Neural cell (in vitro differentiated cells): Measurements from ENCODE around the gene MMP7. TPM values are rescaled to one million over a fixed set of nuclear protein-coding genes. Genes with fewer than 3 reads are reported as not detected.

Source experiments
- H2AFZ ChIP-seq: fragments of 200-600, 300-800 bp; sonication (generic), shearing (Covaris generic); 2 replicates; pipeline ENCODE4 v1.6.0; 2014; ENCODE audit warnings: low read depth, mild to moderate bottlenecking, antibody characterized with exemption, low read length, moderate library complexity
- H3F3A ChIP-seq: fragments of 200-600 bp; shearing (Covaris generic); 2 replicates; pipeline ENCODE4 v1.6.1; 2016; ENCODE audit warnings: mild to moderate bottlenecking, moderate library complexity, mixed read lengths, antibody characterized with exemption, low read length; ENCODE audit not compliant: insufficient read depth, poor library complexity, severe bottlenecking
- H3K27ac ChIP-seq: fragments of 200-600, 300-800 bp; sonication (generic), shearing (Covaris generic); 2 replicates; pipeline ENCODE4 v1.5.1; 2014; ENCODE audit warnings: mild to moderate bottlenecking, low read length, moderate library complexity
- H3K27me3 ChIP-seq: fragments of 300-800, 200-600 bp; sonication (generic), shearing (Covaris generic); 2 replicates; pipeline ENCODE4 v1.6.0; 2014; ENCODE audit warnings: mild to moderate bottlenecking, low read depth, low read length, moderate library complexity; ENCODE audit not compliant: insufficient read depth
- H3K36me3 ChIP-seq: fragments of 300-800, 200-600 bp; sonication (generic), shearing (Covaris generic); 2 replicates; pipeline ENCODE4 v1.5.1; 2014; ENCODE audit warnings: mild to moderate bottlenecking, antibody characterized with exemption, low read length, moderate library complexity; ENCODE audit not compliant: insufficient read depth
- H3K4me2 ChIP-seq: fragments of 300-800, 200-600 bp; sonication (generic), shearing (Covaris generic); 2 replicates; pipeline ENCODE4 v1.6.0; 2014; ENCODE audit warnings: mild to moderate bottlenecking, low read length
- H3K4me3 ChIP-seq: fragments of 300-800, 200-600 bp; sonication (generic), shearing (Covaris generic); 2 replicates; pipeline ENCODE4 v1.5.1; 2014; ENCODE audit warnings: mild to moderate bottlenecking, low read length, moderate library complexity
- H3K79me2 ChIP-seq: fragments of 200-600 bp; shearing (Covaris generic); replicated peaks from 2 replicates; pipeline ENCODE4 v1.6.0; 2014; ENCODE audit warnings: mild to moderate bottlenecking, low read length, moderate library complexity; ENCODE audit not compliant: insufficient read depth
- H3K9ac ChIP-seq: fragments of 300-800, 200-600 bp; sonication (generic), shearing (Covaris generic); 2 replicates; pipeline ENCODE4 v1.6.1; 2016; ENCODE audit warnings: mild to moderate bottlenecking, low read length, mixed read lengths
- H3K9me2 ChIP-seq: fragments of 200-600 bp; shearing (Covaris generic); 2 replicates; pipeline ENCODE4 v1.6.1; 2016; ENCODE audit warnings: mild to moderate bottlenecking, low read length, mixed read lengths; ENCODE audit not compliant: insufficient read depth
- H3K9me3 ChIP-seq: fragments of 200-600, 300-800 bp; sonication (generic), shearing (Covaris generic); 2 replicates; pipeline ENCODE4 v1.6.1; 2016; ENCODE audit warnings: mild to moderate bottlenecking, mixed run types, low read length, moderate library complexity, mixed read lengths
- H4K20me1 ChIP-seq: fragments of 200-600 bp; shearing (Covaris generic); 2 replicates; pipeline ENCODE4 v1.6.1; 2016; ENCODE audit warnings: mild to moderate bottlenecking, mixed run types; ENCODE audit not compliant: insufficient read depth
- EP300 ChIP-seq: fragments of 450-650 bp; conservative IDR thresholded peaks from 2 replicates; pipeline ENCODE4 v1.6.1; 2014; ENCODE audit warnings: antibody characterized with exemption, mild to moderate bottlenecking, moderate library complexity; ENCODE audit not compliant: poor library complexity, severe bottlenecking
- EZH2 ChIP-seq: fragments of 200-600, 300-800 bp; shearing (Covaris generic), sonication (generic); IDR thresholded peaks from 2 replicates; pipeline ENCODE4 v1.6.1; 2014; ENCODE audit warnings: antibody characterized with exemption, low read length, borderline replicate concordance, mild to moderate bottlenecking; ENCODE audit not compliant: insufficient read depth, poor library complexity, severe bottlenecking
- MXI1 ChIP-seq: fragments of 450-650 bp; conservative IDR thresholded peaks from 2 replicates; pipeline ENCODE4 v1.6.1; 2014; ENCODE audit warnings: antibody characterized with exemption, mild to moderate bottlenecking; ENCODE audit not compliant: poor library complexity, severe bottlenecking
- POLR2AphosphoS5 ChIP-seq: IDR thresholded peaks from 2 replicates; pipeline ENCODE4 v1.6.1; 2012
- RAD21 ChIP-seq: fragments of 450-650 bp; conservative IDR thresholded peaks from 2 replicates; pipeline ENCODE4 v1.6.1; 2014; ENCODE audit warnings: antibody characterized with exemption, mild to moderate bottlenecking, moderate library complexity
- SMC3 ChIP-seq: fragments of 450-650 bp; conservative IDR thresholded peaks from 2 replicates; pipeline ENCODE4 v1.6.1; 2014; ENCODE audit warnings: antibody characterized with exemption, mild to moderate bottlenecking, moderate library complexity; ENCODE audit not compliant: poor library complexity
- TAF1 ChIP-seq: IDR thresholded peaks from 2 replicates; pipeline ENCODE4 v1.6.1; 2012; ENCODE audit warnings: low read depth
- polyA plus RNA-seq: library from polyadenylated mRNA; depleted of rRNA; stranded (reverse); fragments of >200 nt; gene quantifications from 2 replicates; pipeline ENCODE4 v1.2.3, GENCODE V29; 2014
- TF ChIP-seq, protein P1 (sequence below): IDR thresholded peaks from 2 replicates; pipeline ENCODE4 v1.6.1; 2012; ENCODE audit warnings: borderline replicate concordance
- TF ChIP-seq, protein P2 (sequence below): fragments of 450-650 bp; IDR thresholded peaks from 2 replicates; pipeline ENCODE4 v1.5.1; 2014; ENCODE audit warnings: antibody characterized with exemption, mild to moderate bottlenecking, moderate library complexity; ENCODE audit not compliant: poor library complexity, severe bottlenecking

Gene MMP7
- polyA plus RNA-seq, 1 donor from 2014 or later = not detected

DNA sequence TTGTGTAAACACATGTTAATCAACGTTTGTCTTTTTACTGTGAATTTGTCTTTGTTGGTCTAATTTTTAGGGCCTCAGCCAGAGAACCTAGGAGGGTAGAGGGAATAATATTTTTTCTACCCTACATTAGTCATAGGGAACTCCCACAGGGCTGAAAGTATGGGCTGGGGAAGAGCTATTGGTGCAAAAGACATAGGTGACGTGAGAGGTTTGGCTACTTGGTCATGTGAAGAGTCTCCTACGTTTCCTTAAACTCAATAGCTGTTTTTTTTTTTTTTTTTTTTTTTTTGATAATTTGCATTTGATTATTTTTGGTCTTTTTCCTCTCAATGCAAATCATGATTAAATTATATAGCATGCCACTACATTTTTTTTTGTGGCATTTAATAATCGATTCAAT lies 15.9 kb upstream of the MMP7 start:
- H3K27ac ChIP-seq = no peak overlapping the region
- H3F3A ChIP-seq = no peaks in the 10 kb centered on the region
- TF ChIP-seq, protein P1, sequence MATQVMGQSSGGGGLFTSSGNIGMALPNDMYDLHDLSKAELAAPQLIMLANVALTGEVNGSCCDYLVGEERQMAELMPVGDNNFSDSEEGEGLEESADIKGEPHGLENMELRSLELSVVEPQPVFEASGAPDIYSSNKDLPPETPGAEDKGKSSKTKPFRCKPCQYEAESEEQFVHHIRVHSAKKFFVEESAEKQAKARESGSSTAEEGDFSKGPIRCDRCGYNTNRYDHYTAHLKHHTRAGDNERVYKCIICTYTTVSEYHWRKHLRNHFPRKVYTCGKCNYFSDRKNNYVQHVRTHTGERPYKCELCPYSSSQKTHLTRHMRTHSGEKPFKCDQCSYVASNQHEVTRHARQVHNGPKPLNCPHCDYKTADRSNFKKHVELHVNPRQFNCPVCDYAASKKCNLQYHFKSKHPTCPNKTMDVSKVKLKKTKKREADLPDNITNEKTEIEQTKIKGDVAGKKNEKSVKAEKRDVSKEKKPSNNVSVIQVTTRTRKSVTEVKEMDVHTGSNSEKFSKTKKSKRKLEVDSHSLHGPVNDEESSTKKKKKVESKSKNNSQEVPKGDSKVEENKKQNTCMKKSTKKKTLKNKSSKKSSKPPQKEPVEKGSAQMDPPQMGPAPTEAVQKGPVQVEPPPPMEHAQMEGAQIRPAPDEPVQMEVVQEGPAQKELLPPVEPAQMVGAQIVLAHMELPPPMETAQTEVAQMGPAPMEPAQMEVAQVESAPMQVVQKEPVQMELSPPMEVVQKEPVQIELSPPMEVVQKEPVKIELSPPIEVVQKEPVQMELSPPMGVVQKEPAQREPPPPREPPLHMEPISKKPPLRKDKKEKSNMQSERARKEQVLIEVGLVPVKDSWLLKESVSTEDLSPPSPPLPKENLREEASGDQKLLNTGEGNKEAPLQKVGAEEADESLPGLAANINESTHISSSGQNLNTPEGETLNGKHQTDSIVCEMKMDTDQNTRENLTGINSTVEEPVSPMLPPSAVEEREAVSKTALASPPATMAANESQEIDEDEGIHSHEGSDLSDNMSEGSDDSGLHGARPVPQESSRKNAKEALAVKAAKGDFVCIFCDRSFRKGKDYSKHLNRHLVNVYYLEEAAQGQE = no peak
- no peak for TF ChIP-seq MXI1
- TF ChIP-seq EZH2 = no peak
- no peak for TF ChIP-seq SMC3
- TF ChIP-seq, protein P2, sequence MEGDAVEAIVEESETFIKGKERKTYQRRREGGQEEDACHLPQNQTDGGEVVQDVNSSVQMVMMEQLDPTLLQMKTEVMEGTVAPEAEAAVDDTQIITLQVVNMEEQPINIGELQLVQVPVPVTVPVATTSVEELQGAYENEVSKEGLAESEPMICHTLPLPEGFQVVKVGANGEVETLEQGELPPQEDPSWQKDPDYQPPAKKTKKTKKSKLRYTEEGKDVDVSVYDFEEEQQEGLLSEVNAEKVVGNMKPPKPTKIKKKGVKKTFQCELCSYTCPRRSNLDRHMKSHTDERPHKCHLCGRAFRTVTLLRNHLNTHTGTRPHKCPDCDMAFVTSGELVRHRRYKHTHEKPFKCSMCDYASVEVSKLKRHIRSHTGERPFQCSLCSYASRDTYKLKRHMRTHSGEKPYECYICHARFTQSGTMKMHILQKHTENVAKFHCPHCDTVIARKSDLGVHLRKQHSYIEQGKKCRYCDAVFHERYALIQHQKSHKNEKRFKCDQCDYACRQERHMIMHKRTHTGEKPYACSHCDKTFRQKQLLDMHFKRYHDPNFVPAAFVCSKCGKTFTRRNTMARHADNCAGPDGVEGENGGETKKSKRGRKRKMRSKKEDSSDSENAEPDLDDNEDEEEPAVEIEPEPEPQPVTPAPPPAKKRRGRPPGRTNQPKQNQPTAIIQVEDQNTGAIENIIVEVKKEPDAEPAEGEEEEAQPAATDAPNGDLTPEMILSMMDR = no peak
- no peak for TF ChIP-seq POLR2AphosphoS5
- no peak for TF ChIP-seq RAD21
- no peak overlapping the region for H3K9ac ChIP-seq
- no peaks in the 10 kb centered on the region for H3K79me2 ChIP-seq
- no peaks in the 10 kb centered on the region for H3K9me2 ChIP-seq
- H2AFZ ChIP-seq = no peak overlapping the region
- no peak overlapping the region for H3K4me2 ChIP-seq
- H4K20me1 ChIP-seq = no peaks in the 10 kb centered on the region
- no peaks in the 10 kb centered on the region for H3K36me3 ChIP-seq
- no peaks in the 10 kb centered on the region for H3K27me3 ChIP-seq
- no peak overlapping the region for H3K4me3 ChIP-seq
- no peaks in the 10 kb centered on the region for H3K9me3 ChIP-seq

DNA sequence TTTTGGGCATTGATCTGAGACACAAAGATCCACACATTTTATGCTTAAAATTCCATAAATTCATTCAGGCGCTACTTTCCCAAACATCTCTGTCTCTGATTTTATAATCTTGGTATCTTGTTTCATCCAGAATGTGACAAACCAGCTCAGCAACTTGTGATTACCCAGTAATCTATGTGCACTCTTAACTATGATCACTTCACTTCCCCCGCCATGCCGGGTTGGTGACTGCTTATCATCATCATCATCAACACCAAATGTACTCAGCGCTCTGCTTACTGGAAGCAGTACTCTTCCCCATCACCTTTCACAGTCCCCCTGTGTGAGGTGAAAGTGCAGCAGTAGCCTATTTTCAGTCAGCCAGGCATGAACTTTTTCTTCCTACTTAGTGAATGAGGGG lies 15.2 kb upstream of the MMP7 start:
- no peaks in the 10 kb centered on the region for H3K27me3 ChIP-seq
- H3K9me3 ChIP-seq = no peaks in the 10 kb centered on the region
- H2AFZ ChIP-seq = no peak overlapping the region
- no peak overlapping the region for H3K4me2 ChIP-seq
- no peaks in the 10 kb centered on the region for H3K9me2 ChIP-seq
- H3K4me3 ChIP-seq = no peak overlapping the region
- no peak overlapping the region for H3K27ac ChIP-seq
- H3K79me2 ChIP-seq = no peaks in the 10 kb centered on the region
- TF ChIP-seq EP300 (no peak), TAF1 (no peak), EZH2 (no peak), RAD21 (no peak), MXI1 (no peak), SMC3 (no peak), POLR2AphosphoS5 (no peak)
- TF ChIP-seq, protein P2 = no peak
- TF ChIP-seq, protein P1 = no peak
- no peaks in the 10 kb centered on the region for H3K36me3 ChIP-seq
- no peaks in the 10 kb centered on the region for H3F3A ChIP-seq
- H3K9ac ChIP-seq = no peak overlapping the region
- no peaks in the 10 kb centered on the region for H4K20me1 ChIP-seq
